ENCODE results near the gene CD160.
"Not testable (repeated sequence)": the region's sequence is repeated elsewhere in the genome, so short reads cannot be mapped to it uniquely, and the experiment has no call there.

The CD160 gene

GRCh38 chr1:145764231-145764940, 45.1 kb downstream of the CD160 start:
- not testable (repeated sequence) for H3K27me3 ChIP-seq (ENCODE audit: control insufficient read depth, insufficient read depth, low read length); H3K9ac ChIP-seq (ENCODE audit: low read length); H3K4me3 ChIP-seq (ENCODE audit: low read length); H3K9me3 ChIP-seq (ENCODE audit: control insufficient read depth, low read depth, low read length); H3K36me3 ChIP-seq (ENCODE audit: control insufficient read depth, low read depth, low read length); H3K4me1 ChIP-seq (ENCODE audit: control insufficient read depth, low read depth, low read length); H3K27ac ChIP-seq (ENCODE audit: low read length)

DNA sequence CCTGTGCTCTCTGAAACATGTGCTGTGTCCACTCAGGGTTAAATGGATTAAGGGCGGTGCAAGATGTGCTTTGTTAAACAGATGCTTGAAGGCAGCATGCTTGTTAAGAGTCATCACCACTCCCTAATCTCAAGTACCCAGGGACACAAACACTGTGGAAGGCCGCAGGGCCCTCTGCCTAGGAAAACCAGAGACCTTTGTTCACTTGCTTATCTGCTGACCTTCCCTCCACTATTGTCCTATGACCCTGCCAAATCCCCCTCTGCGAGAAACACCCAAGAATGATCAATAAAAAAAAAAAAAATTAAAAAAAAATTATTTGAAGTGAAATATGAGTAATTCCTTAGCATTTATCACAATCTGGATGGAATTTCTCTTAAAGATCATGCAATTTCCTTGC, 45.8 kb downstream of the CD160 start:
- H3K27ac ChIP-seq (ENCODE audit: low read length); H3K36me3 ChIP-seq (ENCODE audit: control insufficient read depth, low read depth, low read length); H3K9me3 ChIP-seq (ENCODE audit: control insufficient read depth, low read depth, low read length); H3K4me3 ChIP-seq (ENCODE audit: low read length); H3K27me3 ChIP-seq (ENCODE audit: control insufficient read depth, insufficient read depth, low read length); H3K4me1 ChIP-seq (ENCODE audit: control insufficient read depth, low read depth, low read length); H3K9ac ChIP-seq (ENCODE audit: low read length): not testable (repeated sequence)

DNA sequence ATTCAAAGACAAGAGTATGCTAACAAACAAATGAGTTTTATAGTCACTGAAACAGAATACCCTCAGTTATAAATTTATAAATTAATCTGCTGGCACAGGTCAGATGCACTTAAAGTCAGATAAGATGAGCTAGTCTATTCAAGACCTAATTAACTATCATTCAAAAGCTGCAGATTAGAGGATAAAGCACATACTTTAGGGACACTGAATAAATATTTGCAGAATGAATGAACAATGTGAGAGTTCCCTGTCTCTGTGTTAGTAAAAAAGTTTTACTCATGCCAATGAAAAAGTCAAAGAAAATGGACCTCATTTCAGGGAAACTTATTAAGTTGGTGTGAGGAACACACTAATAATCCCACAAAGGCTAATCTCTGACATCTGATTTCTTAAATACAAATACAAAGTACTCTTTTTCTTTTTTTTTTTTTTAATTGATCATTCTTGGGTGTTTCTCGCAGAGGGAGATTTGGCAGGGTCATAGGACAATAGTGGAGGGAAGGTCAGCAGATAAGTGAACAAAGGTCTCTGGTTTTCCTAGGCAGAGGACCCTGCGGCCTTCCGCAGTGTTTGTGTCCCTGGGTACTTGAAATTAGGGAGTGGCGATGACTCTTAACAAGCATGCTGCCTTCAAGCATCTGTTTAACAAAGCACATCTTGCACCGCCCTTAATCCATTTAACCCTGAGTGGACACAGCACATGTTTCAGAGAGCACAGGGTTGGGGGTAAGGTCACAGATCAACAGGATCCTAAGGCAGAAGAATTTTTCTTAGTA, 46.5 kb downstream of the CD160 start:
- H3K4me1 ChIP-seq (ENCODE audit: control insufficient read depth, low read depth, low read length); H3K27me3 ChIP-seq (ENCODE audit: control insufficient read depth, insufficient read depth, low read length); H3K36me3 ChIP-seq (ENCODE audit: control insufficient read depth, low read depth, low read length); H3K9me3 ChIP-seq (ENCODE audit: control insufficient read depth, low read depth, low read length); H3K9ac ChIP-seq (ENCODE audit: low read length); H3K27ac ChIP-seq (ENCODE audit: low read length); H3K4me3 ChIP-seq (ENCODE audit: low read length): not testable (repeated sequence)

- H3K27ac ChIP-seq (ENCODE audit: low read length); H3K9me3 ChIP-seq (ENCODE audit: control insufficient read depth, low read depth, low read length); H3K4me3 ChIP-seq (ENCODE audit: low read length); H3K4me1 ChIP-seq (ENCODE audit: control insufficient read depth, low read depth, low read length); H3K9ac ChIP-seq (ENCODE audit: low read length); H3K27me3 ChIP-seq (ENCODE audit: control insufficient read depth, insufficient read depth, low read length); H3K36me3 ChIP-seq (ENCODE audit: control insufficient read depth, low read depth, low read length): not testable (repeated sequence)
These were observed 47.6 kb downstream of the CD160 start for GRCh38 chr1:145766926-145767325.

GRCh38 chr1:145768004-145768403, 48.7 kb downstream of the CD160 start:
- H3K36me3 ChIP-seq (ENCODE audit: control insufficient read depth, low read depth, low read length); H3K27me3 ChIP-seq (ENCODE audit: control insufficient read depth, insufficient read depth, low read length); H3K9ac ChIP-seq (ENCODE audit: low read length); H3K9me3 ChIP-seq (ENCODE audit: control insufficient read depth, low read depth, low read length); H3K4me1 ChIP-seq (ENCODE audit: control insufficient read depth, low read depth, low read length); H3K27ac ChIP-seq (ENCODE audit: low read length); H3K4me3 ChIP-seq (ENCODE audit: low read length): not testable (repeated sequence)

DNA sequence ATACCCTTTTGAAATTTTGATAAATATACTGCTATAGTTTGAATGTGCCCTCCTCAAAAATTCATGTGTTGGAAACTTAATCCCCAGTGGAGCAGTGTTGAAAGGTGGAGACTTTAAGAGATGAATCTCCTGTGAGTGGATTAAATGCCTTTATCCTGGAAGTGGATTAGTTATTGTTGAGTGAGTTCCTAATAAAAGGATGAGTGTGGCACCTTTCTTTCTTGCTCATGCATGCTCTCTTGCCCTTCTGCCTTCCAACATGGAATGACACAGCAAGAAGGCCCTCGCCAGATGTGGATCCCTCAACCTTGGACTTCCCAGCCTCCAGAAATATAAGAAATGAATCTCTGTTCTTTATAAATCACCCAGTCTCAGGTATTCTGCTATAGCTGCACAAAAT, 51.8 kb downstream of the CD160 start:
- H3K36me3 ChIP-seq (ENCODE audit: control insufficient read depth, low read depth, low read length), result peaks cover 3% of the 10 kb centered on the region
- no peaks in the 10 kb centered on the region for H3K27me3 ChIP-seq (ENCODE audit: control insufficient read depth, insufficient read depth, low read length)
- H3K4me1 ChIP-seq (ENCODE audit: control insufficient read depth, low read depth, low read length), result no peaks in the 10 kb centered on the region

DNA sequence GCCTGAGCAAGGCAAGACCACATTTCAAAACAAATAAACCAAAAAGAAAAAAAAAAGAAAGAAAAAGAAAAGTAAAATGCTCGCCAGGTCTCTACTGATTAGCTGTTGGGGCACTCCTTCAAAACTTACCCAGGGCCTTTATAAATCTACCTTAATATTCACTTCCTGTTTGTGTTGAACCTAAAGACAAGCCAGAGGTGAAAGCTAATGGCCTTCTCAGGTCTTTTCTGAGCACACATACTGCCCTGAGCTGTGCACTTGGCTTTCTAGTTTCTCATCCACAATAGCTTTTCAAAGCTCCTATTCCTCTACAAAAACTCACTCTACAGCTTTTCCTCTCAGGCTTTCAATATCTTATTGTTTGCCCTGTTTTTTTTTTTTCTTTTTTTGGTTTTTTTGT, 54.1 kb downstream of the CD160 start:
- H3K36me3 ChIP-seq (ENCODE audit: control insufficient read depth, low read depth, low read length), result peaks cover 3% of the 10 kb centered on the region

More for the DNA sequence above, 51.8 kb downstream of the CD160 start:
- no peak overlapping the region for H3K9ac ChIP-seq (ENCODE audit: low read length)
- no peaks in the 10 kb centered on the region for H3K9me3 ChIP-seq (ENCODE audit: control insufficient read depth, low read depth, low read length)
- no peak overlapping the region for H3K27ac ChIP-seq (ENCODE audit: low read length)
- no peak overlapping the region for H3K4me3 ChIP-seq (ENCODE audit: low read length)

DNA sequence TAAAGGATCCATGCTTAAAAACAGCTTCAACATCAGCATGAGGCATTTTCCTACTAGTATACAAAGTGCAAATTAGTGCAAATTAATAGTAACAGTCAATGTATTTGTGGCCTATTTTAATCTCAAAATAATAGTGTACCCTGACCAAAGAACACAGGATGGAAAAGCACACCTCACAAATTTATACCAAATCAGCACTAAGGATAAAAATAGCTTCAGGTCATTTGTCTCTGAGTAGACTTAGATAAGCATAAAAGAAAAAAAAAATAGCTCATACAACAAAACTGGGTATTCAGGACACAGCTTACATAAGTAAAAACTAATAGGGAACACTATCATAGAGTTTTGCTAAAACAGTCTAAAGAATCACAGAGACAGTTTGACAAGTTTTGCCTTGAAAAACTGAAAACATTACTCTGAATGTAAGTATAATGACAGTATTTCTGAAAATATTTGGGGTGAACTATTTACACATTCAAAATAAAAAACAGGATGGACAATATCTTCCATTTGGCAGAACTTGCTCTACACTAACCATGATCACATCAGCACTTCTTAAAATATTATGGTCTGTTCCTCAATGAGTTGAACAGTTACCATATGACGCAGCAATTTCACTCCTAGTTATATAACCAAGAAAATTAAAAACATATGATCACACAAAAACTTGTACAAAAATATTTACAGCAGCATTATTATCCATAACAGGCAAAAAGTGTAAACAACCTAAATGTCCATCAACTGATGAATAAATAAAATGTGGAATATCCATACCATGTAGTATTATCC, 58.3 kb downstream of the CD160 start:
- no peaks in the 10 kb centered on the region for H3K9me3 ChIP-seq (ENCODE audit: control insufficient read depth, low read depth, low read length)
- no peak overlapping the region for H3K9ac ChIP-seq (ENCODE audit: low read length)
- H3K27ac ChIP-seq (ENCODE audit: low read length), result no peak overlapping the region
- no peak overlapping the region for H3K4me3 ChIP-seq (ENCODE audit: low read length)
- H3K36me3 ChIP-seq (ENCODE audit: control insufficient read depth, low read depth, low read length), result no peaks in the 10 kb centered on the region
- H3K27me3 ChIP-seq (ENCODE audit: control insufficient read depth, insufficient read depth, low read length), result no peaks in the 10 kb centered on the region
- H3K4me1 ChIP-seq (ENCODE audit: control insufficient read depth, low read depth, low read length), result no peaks in the 10 kb centered on the region

More for the DNA sequence above, 54.1 kb downstream of the CD160 start:
- no peaks in the 10 kb centered on the region for H3K27me3 ChIP-seq (ENCODE audit: control insufficient read depth, insufficient read depth, low read length)
- no peak overlapping the region for H3K27ac ChIP-seq (ENCODE audit: low read length)
- H3K9me3 ChIP-seq (ENCODE audit: control insufficient read depth, low read depth, low read length), result no peaks in the 10 kb centered on the region
- H3K4me1 ChIP-seq (ENCODE audit: control insufficient read depth, low read depth, low read length), result no peaks in the 10 kb centered on the region
- H3K4me3 ChIP-seq (ENCODE audit: low read length), result no peak overlapping the region
- H3K9ac ChIP-seq (ENCODE audit: low read length), result no peak overlapping the region

DNA sequence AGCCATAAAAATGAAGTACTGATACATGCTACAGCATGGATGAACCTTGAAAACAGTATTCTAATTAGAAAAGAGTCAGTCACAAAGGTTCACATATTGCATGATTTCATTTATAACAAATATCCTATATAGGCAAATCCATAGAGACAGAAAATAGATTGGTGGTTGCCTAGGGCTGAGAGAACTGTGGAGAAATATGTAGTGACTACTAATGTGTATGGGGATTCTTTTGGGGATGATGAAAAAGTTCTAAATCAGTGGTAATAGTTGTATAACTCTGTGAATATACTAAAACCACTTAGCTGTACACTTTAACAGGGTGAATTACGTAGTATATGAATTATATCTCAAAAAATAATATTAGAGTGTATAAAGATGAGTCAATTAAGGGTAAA, 58.8 kb downstream of the CD160 start:
- H3K9ac ChIP-seq (ENCODE audit: low read length), result no peak overlapping the region
- no peak overlapping the region for H3K27ac ChIP-seq (ENCODE audit: low read length)
- H3K9me3 ChIP-seq (ENCODE audit: control insufficient read depth, low read depth, low read length), result no peaks in the 10 kb centered on the region
- H3K27me3 ChIP-seq (ENCODE audit: control insufficient read depth, insufficient read depth, low read length), result no peaks in the 10 kb centered on the region
- no peaks in the 10 kb centered on the region for H3K36me3 ChIP-seq (ENCODE audit: control insufficient read depth, low read depth, low read length)
- no peak overlapping the region for H3K4me3 ChIP-seq (ENCODE audit: low read length)
- no peaks in the 10 kb centered on the region for H3K4me1 ChIP-seq (ENCODE audit: control insufficient read depth, low read depth, low read length)

GRCh38 chr1:145782272-145783099, 63.2 kb downstream of the CD160 start:
- Histone ChIP-seq H3K27me3 (ENCODE audit: control insufficient read depth, insufficient read depth, low read length) (no peaks in the 10 kb centered on the region), H3K4me1 (ENCODE audit: control insufficient read depth, low read depth, low read length) (no peaks in the 10 kb centered on the region), H3K36me3 (ENCODE audit: control insufficient read depth, low read depth, low read length) (no peaks in the 10 kb centered on the region), H3K9ac (ENCODE audit: low read length) (no peak overlapping the region), H3K4me3 (ENCODE audit: low read length) (no peak overlapping the region), H3K27ac (ENCODE audit: low read length) (no peak overlapping the region), H3K9me3 (ENCODE audit: control insufficient read depth, low read depth, low read length) (no peaks in the 10 kb centered on the region)

- no peak overlapping the region for H3K27ac ChIP-seq (ENCODE audit: low read length)
- H3K9ac ChIP-seq (ENCODE audit: low read length), result no peak overlapping the region
- H3K9me3 ChIP-seq (ENCODE audit: control insufficient read depth, low read depth, low read length), result no peaks in the 10 kb centered on the region
- no peak overlapping the region for H3K4me3 ChIP-seq (ENCODE audit: low read length)
- H3K27me3 ChIP-seq (ENCODE audit: control insufficient read depth, insufficient read depth, low read length), result no peaks in the 10 kb centered on the region
- no peaks in the 10 kb centered on the region for H3K4me1 ChIP-seq (ENCODE audit: control insufficient read depth, low read depth, low read length)
- H3K36me3 ChIP-seq (ENCODE audit: control insufficient read depth, low read depth, low read length), result no peaks in the 10 kb centered on the region
These were observed 65.1 kb downstream of the CD160 start for GRCh38 chr1:145784409-145784808.

Data from iPS-18a (cell line).